GM19463 (cell line): ENCODE results near the gene PMF1.

ENCODE experiments used
- ATAC-seq: cut with Tn5 transposase; IDR thresholded peaks from one replicate; pipeline ENCODE4 v1.9.1; 2021; ENCODE audit warnings: mild to moderate bottlenecking, moderate library complexity; ENCODE audit not compliant: unreplicated experiment

Gene PMF1

GRCh38 chr1:156262461-156263287, 49.9 kb downstream of the PMF1 start:
- ATAC-seq: no peak

DNA sequence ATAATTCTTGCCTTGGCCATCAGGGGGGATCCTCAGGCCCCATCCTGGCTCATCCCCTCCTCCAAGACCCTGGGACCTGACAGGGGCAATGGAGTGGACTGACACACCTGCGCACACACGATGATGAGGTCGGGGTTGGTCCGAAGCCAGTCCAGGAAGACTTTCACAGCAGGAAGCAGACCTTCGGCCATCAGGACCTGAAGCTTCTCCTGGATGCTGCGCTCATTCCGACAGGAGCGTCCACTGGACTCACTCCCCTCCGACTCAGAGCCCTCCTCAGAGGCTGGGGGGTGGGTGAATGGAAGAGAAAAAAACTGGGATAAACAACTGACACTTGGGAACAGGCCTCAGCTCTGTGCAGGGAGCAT, 50.5 kb downstream of the PMF1 start:
- ATAC-seq: no peak

DNA sequence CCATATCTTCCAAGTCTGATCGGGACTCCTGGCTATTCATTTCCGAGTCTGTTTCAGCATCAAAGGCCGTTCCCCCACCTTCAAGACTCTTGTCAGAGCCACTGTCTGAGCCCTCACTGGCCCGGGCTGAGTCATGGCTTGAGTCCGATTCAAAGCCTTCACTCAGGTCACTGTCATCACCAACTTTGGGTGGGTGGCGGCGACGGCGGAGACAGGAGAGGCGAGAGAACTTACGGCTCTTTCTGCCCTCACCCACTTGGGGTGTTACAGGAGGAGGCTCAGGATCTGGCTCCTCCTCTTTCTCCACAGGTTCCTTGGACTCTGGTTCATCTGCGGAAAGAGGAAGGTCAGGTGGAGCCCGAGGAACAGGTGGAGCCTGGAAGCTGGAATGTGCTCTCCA, 53.2 kb downstream of the PMF1 start:
- ATAC-seq: no peak

DNA sequence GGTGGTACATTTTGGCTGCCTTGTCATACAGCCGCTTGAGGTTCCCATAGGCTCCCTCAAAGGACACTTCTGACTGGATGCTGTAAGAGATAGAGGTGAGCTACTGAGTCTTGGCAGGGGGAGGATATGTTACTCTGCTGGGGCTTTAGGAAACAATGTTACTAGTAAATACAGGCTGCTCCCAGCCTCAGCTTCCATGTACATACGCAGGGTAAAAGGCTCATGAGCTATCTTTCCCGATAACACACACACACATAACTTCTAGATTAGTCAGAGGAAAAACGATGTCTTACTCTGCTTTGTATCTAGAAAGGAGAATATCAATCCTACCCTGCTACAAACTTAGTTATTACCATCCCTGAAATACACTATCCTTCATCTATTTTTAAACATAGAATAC, 55.5 kb downstream of the PMF1 start:
- no peak for ATAC-seq

DNA sequence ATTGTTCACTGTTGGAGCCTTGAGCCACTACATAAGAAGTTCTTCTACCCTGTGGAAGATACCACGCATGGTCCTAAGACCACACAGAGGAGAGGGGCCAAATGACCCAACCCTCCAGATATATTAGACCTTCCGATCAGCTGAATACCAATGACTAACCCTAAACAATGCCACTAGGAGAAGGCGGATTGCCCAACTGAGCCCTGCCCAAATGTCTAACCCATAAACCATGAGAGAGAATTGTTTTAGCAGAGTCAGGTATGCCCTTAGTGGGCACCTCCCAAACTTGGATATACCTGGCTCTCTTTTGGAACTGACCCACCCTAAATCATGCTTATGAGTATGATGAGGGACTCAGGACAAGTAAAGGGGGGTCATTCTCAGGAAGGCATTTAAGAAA, 57.5 kb downstream of the PMF1 start:
- ATAC-seq: no peak

DNA sequence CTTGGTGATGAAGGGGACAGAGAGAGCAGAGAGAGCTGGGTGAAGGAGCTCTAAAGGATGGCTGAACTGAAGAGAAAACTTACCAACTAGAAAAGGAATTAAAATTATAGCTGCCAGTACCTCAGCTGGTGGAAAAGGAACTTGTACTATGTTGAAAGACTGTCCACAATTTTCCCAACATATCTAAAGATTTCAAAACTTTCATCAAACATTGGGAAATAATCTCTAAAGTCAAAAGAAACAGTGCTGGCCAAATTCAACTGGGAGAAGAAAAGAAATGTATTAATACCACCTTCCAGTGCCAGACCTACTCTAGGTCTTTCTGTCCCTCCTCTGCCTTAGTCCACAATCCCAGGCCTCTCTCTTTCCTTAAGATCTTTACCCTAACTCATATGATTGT, 63.7 kb downstream of the PMF1 start:
- no peak for ATAC-seq

DNA sequence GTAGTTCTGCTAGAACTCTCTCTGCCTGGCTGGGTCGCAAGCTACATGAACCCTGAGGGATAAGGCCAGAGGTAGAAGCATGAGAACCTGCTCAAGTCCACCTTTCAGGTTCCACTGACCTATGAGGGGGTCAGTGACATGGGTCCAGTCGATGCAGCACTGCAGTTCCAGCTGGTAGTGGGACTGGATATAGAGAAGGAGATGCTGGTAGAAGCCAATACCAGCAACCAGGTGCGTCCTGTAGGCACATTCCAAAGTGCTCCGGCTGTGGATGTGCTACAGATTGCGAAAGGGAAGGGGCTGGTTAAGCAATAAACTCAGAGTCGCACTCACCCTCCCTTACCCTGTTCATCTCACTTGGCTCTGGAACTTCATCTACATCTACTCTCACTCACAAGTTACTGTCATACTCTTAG, 64.2 kb downstream of the PMF1 start:
- ATAC-seq: no peak

GRCh38 chr1:156279837-156280236, 67.0 kb downstream of the PMF1 start:
- no peak for ATAC-seq

DNA sequence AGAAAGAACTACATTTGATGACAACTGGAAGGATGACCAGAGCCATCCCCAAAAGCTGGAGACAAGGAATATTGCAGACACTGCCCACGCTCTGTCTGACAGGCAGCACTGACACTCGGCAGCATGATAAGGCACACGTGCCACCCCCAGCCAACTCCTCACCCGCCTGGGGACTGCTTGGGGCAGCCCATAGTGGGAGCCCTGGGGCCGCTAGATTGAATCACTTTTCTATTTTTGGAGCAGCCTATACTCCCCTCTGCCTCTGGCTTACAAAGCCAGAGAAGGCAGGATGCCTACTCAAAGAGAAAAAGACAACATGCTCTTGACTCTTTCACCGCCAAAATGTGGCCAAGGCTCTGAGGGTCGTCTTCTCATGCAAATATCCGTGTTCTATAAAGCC, 68.5 kb downstream of the PMF1 start:
- peak; percentile 43 for ATAC-seq

GRCh38 chr1:156281693-156282478, 69.1 kb downstream of the PMF1 start:
- ATAC-seq: no peak

- ATAC-seq: peak; percentile 73
Observed at GRCh38 chr1:156282479-156283222, 69.8 kb downstream of the PMF1 start, which contains the start of gene SMG5. Gene SMG5 (minus strand): TSS chr1:156282825. CDS start chr1:156282680, 145 bp downstream.

DNA sequence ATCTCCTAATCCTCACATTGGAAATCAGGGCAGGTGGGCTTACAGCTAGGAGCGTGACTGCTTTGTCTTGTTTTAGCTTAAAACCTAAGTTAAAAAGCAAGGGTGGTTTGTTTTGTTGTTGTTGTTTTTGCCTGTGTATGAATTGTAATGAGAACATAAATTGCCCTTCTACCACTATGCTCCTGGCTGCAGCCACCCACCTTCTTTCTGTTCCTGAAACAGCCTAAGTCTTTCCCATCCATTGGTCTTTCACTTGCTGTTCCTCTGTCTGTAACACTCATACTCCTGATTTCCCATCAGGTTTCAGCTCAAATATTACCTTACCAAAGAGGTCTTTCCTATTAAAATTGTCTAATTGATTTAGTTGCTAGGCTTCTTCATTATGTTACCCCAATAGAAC, 70.7 kb downstream of the PMF1 start:
- no peak for ATAC-seq

- ATAC-seq: no peak
Observed at GRCh38 chr1:156284112-156284511, 71.3 kb downstream of the PMF1 start, which contains the start of gene TMEM79. Gene TMEM79 (plus strand): TSS chr1:156284325. CDS start chr1:156285227, 902 bp downstream.

DNA sequence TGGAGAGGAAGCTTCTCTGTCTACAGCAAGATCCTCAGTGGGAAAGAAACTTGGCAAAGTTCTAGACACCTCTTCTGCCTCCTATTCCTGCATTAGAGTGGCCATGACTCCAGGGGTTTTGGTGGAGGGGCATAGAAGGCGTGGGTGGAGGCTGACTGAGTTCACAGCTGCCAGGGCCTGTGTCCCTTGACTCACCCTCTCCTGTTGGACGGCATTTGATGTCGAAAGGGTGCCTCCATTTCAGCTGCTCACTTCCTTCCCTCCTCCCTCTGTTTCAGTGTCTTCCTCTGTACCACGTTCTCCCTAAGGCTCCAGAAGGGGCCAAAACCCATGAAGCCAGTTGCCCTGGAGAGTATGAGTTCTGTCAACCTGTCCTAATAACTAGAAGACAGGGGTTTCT, 72.0 kb downstream of the PMF1 start:
- no peak for ATAC-seq

- no peak for ATAC-seq
Observed at GRCh38 chr1:156285437-156285836, 72.6 kb downstream of the PMF1 start.

GRCh38 chr1:156286061-156286460, 73.3 kb downstream of the PMF1 start:
- no peak for ATAC-seq
